ENCODE results near the gene IMP4.
A peak's percentile ranks its signal among the peaks of the same experiment; 100 is the strongest.

The IMP4 gene

DNA sequence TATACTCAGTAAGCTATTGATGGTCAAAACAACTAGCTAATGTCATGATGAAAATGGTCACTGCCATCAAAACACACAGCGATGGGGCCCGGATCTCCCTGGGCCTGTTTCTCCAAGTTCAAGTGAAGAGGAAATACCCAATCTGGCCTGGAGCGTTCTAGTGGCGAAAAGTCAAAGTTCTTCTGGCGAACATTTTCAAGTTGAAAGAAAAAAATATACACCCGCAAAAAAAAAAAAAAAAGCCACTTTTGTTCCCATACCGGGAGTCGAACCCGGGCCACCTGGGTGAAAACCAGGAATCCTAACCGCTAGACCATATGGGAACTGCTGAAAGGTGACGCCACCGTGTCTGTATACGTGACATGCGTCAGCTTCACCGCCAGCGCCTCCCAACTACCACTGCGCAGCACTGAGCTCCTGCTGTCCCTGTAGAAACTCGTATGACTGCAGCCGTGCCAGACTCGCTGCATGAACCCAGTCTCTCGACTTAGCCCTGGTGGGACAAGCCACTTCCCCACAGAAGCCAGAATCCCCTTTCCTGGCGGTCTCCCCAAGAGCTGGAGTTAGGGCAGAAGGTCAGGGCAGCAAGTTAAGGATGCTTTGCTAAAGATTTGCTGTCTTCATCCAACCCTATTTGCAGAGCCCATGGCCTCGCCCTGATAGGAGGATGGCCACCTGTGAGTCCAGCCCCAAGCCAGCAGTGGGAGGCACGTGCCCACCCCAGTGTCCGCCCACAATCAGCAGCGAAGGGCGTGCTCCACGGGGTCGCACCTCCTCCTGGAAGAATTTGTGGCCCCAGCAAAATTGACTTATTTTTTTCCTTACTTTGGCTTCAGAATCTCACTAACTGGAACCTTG, 5.6 kb upstream of the IMP4 start:
- DNase-seq: peak; percentile 60

DNA sequence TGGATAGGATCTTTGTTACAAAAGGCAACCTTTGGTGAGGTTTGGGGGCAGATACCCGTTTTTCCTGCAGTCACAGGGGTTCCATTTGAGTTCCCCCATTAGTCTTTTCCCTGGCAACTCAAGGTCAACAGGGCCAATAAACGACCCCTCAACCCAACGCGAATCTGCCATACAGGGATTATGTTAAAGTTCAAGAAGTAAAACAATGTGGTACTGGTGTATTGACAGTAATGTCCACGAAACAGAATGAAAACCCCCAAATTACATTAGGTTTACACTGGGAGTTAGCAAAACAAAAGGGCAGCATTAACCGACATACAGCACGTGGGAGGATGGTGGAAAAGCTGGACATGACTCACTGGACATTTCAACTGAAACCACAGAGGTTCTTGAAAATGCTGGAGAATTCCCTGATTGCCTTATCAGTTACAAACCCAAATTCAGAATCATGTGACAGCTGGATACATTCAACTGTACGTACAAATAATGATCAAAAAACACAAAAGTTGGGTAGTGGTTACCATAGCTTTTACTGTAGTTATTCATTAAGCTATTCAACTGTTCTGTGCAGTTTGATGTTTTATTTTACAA, 4.9 kb upstream of the IMP4 start:
- no peak for DNase-seq

DNA sequence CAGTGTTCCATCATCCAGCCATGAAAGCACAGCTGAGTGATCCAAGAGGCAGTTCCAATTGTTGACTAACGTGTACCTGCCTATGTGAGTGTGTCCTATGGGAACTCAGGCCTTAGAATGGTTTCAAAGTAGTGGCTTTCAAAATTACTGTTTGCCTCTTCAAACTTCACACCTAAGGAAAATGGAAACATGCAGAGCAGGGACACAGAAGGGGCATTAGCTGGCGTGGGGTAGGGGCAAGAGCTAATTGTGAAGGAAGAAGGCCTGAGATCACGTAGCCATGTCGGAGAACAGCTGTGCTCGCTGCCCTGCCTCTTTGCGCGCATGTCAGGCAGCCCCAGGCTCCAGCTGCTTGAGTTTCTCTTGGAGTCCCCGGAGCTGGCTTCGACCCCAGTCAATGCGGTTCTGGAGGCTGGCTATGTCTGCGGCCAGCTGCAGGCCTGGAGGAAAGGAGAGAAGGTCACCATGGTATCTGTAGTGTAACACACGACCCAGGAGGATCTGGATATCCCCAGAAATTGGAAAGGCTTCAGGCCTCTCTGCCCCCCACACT, 3.8 kb upstream of the IMP4 start:
- DNase-seq: no peak

DNA sequence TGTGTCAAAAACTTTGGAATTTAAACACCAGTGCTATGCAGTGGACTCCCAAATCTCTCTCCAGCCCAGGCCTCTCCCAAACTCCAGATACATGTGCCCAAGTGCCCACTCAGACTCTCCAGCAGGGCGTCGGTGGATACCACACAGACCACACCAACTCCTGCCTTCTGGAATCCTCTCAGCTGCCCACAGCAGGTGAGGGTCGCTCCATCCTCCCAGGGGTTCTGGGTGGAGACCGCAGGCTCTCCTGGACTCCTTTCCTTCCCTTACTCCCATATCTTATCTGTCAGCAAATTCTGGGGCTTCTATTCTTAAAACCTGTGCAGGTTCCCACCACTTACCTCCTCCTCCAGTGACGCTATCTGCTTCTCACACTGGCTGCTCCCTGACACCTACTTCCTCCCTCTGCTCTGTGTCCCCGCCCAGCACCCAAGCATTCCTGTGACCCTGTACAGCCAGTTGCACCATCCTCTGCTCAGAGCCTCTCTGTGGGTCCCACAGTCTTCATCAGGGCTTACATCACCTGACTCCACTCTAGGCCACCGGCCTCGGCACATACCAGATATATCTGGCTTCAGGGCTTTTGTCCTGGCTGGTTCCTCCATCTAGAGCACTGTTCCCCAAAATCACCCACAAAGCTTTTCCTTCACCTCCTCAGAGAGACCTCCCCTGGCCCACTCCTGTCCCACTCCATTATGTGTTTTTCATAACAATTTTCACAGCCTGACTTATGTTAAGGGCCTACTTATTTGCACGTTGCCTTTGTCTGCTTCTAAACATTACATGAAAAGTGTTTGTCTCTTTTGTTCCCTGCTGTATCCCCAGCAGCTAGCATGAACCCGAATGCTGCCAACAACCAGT, 2.6 kb upstream of the IMP4 start:
- no peak for DNase-seq

DNA sequence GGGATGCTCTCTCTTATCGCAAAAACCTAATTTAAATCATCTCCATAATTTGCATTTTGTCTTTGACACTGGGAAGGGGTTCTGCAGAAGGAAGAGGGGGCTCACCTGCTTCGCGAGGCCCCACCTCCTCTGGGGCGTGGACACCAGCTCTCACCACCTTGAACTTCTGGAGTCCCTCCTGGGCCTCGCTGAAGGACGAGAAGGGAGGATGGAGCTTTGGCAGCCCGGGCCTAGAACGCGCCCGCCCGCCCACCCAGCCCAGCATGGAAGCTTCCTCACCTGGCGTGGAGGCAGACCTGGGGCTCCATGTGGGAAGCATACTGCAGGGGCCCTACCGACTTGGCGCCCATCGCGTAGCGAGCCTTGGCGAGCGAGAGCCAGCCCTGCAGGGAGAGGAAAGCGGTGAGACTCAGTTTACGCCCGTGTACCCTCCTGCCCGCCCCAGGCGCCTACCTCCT, 1.1 kb upstream of the IMP4 start:
- peak; percentile 18 for DNase-seq

DNA sequence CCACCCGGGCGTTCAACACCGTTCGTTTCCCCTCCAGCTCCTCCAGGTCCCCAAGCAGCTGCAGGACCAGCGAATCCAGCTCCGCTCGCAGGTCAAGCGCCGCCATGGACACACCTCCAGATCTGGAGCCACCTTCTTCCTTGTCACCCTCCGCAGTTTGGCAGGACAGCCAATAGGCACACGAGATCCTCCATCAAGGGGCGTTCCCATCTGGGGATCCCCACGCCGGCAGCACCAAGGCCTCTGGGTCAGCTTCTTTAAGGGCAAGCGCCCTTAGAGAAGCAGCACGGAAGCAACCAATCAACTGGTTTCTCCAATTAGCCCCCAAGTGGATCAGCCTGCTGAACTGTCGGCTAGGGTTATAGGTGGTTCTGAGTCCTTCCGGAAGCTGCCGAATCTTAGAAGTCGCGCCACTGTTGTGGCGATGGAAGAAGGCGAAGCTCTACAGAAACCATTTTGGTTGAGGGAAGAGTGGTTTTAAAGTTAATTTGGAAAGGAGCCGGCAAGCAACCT, 621 bp upstream of the IMP4 start:
- DNase-seq: peak; percentile 93

DNA sequence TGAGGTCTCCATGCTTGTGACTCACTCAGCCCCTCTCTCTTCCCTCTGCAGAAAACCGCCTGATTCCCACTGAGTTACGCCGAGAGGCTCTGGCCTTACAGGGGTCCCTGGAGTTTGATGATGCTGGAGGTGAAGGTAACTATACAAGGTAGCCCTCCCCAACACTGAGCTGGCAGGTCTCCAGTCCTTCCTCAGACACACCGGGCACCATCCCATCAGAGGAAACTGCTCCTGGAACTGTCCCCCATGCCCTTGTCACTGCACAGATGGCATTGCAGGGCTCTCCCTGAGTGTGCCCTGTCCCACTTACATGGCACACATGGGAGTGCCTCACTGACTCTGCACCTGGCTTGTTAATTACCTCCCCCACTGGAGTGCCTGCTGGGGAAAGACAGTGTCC, 1.9 kb downstream of the IMP4 start:
- DNase-seq: no peak

DNA sequence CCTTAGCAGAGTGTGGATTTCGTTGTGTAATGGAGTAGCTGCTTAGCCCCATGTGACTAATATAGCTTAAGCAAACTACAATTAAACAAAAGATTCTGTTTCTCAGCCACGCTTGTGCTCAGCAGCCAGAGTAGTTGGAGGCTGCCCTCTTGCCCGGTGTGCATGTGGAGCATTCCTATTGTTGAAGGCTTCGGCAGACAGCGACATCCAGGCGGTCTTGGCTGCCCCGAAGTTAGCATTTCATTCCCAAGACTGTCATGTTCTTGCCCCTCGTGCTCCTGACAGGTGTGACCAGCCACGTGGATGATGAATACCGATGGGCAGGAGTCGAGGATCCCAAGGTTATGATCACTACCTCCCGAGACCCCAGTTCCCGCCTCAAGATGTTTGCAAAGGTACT, 2.4 kb downstream of the IMP4 start:
- no peak for DNase-seq

DNA sequence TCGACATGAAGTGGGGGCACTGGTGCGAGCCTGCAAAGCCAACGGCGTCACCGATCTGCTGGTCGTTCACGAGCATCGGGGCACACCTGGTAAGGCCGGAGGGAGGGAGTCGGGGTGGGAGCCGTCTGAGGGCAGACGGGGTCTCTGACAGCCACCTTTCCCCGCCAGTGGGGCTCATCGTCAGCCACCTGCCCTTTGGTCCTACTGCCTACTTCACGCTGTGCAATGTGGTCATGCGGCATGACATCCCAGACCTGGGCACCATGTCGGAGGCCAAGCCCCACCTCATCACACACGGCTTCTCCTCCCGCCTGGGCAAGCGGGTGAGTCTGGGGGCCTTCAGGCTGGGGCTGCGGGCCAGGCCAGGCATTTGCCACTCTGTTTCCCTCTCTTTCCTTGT, 2.9 kb downstream of the IMP4 start:
- no peak for DNase-seq

DNA sequence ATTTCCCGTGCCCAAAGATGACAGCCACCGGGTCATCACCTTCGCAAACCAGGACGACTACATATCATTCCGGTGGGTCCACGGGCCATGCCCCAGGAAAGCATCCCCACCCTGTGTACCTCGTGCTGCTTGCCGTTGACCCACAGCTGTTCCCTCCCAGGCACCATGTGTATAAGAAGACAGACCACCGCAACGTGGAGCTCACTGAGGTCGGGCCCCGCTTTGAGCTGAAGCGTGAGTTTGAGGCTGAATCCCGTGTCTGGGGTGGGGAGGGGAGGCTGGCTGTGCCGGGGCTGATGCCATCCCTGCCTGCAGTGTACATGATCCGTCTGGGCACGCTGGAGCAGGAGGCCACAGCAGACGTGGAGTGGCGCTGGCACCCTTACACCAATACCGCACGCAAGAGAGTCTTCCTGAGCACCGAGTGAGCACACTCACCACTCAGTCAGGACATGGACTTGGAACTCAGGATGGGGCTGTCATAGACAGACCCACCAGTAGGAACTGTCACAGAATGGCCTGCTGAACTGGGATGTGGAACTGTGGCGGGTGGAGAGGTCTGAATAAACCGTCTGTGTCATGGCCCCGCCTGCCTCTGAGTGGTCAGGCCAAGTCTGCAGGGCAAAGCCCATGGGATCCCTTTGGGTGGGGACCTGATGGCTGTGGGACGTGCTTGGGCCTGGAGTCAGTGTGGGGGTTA, 3.5 kb downstream of the IMP4 start:
- DNase-seq: no peak

DNA sequence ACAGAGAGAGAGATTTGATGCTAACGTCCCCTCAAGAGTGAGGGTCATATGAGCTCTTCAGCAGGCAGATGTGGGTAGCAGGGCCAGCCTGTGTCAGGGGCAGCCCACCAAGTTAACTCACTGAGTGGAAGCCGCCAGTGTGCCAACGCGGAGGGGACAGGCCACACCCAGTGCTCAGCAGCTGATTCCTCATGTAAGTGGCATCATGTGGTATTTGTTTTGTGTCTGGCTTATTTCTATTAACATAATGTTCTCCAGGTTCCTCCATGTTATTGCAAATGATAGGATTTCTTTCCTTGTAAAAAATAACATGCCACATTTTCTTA, 4.0 kb downstream of the IMP4 start:
- DNase-seq: no peak

DNA sequence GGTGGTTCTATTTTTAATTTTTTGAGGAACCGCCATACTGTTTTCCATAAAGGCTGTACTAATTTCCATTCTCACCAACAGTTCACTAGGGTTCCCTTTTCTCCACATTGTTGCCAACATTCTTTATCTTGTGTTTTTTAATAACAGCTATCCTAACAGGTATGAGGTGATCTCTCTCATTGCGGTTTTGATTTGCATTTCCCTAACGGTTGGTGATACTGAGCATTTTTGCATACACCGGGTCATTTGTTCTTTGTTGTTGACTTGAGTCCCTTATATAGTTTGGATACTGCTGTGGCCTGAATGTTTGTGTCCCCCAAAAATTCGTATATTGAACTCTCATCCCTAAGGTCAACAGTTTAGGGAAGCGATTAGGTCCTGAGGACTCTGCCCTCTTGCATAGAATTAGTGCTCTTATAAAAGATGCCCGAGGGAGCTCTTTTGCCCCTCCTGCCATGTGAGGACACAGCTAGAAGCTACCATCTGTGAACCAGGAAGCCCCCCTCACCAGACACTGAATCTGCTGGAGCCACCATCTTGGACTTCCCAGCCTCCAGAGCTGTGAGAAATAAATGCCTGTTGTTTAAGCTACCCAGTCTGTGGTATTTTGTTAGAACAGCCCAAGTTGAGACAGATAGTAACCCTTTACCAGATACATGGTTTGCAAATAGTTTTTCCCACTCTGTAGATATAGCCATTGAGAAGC, 4.7 kb downstream of the IMP4 start:
- no peak for DNase-seq

DNA sequence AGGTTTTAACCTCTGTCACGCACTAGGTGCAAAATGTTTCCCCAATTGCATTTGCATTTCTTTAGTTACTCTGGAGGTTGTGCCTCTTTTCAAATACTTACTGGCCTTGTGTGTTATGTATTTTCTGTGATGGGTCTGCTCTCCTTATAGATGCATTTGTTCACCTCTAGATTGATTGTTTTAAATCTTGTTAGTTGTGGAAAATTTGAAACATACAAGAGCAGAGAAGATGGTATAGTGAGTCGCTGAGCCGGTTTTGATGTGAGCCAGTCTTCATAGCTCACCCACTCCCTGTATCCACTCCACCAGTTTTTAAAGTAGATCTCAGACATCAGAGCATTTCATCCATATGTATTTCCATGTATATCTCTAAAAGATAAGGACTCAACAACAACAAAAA, 6.5 kb downstream of the IMP4 start:
- DNase-seq: no peak

DNA sequence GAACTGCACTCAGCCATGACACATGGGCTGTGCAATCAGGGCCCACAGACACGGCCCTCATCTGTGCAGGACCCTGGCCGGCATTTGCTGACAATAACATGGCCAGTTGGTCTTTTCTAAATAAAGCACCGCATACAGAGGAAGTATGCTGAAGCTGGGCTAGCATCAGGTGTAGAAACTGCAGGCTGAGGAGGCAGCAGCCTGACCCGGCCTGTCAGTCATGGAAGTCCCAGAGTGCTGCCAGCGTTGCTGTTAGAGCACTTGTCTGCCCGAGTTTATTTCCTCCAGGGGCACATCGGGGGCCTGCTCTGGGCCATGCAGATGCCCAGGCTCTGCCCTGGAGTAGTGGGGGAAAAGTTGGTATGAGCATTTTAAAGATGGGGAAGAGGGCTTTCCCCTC, 9.0 kb downstream of the IMP4 start:
- DNase-seq: no peak

DNA sequence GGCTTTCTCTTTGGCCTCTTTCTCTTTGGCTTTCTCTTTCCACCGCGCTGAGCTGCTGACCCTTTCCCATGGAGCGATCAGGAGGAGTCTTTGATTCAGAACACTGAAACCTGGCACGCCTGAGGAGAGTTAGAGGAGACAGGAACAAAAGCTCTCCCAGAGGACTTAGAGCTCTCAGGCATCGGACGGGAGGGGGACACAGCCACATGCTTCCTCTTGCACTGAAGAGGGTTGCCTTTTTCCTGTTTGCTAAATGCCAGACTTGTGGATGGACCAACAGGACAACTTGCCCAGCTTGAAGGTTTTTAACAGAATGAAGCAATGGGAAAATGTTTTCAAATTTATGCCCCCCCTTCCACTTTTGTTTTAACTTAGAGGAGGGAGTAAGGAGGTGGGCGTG, 9.5 kb downstream of the IMP4 start:
- DNase-seq: no peak

DNA sequence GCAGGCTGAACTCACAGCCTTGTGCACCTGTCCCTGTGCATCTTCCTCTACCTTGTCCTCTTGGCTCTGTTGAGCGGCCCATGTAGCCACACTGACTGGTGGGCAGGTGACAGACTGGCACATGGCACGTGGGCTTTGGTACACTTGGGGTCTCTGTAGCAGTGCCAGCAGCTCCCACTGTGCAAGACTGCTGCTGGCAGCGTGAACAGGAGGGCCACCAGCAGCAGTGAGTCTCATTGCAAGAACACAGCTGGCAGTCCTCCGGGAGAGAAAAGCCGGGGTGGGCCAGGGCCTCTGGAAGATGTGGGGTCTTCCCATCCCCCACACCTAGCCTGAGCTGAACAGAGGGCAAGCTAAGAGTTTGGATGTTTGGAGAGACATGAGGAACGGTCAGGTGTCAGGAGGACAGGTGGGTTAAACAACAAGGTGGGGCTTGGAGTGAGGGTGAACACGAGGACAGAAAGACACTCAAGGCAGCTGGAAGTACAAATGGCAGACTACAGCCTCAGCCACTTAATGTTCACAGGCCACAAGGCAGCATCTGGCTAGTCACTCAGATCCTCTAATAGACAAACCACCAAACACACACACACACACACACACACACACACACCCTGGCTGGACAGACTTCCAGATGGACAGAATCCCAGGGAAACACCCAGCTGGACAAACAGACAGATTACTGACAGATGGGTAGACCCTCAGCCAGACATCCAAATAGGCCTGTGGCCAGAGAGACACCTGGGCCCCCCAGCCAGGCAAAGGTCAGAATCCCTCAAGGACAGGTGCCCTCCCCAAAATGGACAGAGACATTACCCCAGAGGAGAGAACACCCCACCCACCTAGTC, 10.8 kb downstream of the IMP4 start:
- no peak for DNase-seq

DNA sequence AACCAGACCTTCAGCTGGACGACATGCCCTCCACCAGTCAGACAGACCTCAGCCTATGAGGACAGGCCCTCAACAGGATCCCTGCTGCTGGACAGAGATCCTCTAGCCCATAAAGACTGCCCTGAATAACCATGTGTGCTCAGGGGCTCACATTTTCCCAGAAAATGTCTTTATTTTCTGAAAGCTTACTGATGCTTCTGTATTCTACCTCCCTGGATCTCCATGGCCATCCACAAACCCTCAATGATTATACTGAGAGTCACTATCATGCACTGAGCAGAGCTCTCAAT, 11.4 kb downstream of the IMP4 start:
- DNase-seq: no peak

DNA sequence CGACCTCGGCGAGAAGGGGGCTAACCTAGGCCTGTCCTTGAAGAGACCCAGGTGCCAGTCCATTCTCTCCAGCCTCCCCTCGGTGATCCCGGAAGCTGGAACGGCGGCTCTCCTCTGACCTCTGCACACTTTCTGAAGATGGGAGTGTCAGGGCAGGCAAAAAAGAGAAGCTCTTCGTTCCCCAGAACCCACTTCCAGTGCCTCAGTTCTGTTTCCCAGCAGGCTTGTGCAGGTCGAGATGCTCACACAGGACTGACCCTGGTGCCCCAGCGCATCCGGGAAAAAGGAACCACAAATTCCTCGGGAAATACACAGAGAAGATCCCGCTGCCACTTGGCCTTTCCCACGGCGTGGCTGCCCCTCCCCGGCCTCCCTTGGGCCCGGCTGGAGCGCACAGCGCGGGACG, 12.5 kb downstream of the IMP4 start:
- DNase-seq: no peak

DNA sequence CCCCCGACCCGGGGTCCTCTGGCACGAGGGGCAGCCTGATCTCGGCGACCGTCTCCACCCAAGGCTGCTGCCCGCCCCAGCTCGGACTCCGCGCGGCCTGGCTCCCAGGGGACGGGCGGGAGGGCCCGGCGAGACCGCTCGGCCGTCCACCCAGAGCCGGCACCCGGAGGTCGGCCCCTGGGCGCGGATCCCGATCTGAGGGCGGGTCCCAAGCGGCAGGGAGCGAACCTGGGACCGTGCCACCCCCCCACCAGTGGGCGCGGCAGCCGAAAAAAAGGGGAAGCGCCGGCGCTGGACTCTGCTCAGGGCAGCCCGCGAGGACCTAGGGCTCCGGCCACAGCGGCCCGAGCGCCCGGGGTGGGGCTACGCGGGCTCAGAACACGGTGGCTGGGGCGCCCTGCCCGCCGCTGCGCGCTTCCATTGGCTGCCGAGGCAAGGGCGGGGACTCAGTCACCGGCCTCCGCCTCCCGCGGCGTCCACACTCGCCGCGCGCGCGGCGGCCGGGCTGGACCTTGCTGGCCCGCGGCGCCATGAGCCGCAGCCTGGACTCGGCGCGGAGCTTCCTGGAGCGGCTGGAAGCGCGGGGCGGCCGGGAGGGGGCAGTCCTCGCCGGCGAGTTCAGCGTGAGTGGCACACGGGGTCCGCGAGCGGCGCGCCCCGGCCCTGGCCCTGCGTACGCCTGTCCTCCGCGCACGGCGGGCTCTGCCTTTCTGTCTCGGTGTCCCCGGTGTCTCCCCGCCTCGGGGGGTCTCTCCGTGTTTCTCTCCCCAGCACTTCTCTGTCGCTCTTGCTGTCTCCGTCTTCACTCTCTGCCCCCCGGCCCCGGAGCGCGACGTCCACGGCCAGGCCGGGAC, 13.1 kb downstream of the IMP4 start, which contains the start of gene PTPN18:
Gene PTPN18 (plus strand): TSS at position 479 of the 854 bp plus-strand sequence. CDS start 52 bp downstream, at position 531.
- peak; percentile 62 for DNase-seq

DNA sequence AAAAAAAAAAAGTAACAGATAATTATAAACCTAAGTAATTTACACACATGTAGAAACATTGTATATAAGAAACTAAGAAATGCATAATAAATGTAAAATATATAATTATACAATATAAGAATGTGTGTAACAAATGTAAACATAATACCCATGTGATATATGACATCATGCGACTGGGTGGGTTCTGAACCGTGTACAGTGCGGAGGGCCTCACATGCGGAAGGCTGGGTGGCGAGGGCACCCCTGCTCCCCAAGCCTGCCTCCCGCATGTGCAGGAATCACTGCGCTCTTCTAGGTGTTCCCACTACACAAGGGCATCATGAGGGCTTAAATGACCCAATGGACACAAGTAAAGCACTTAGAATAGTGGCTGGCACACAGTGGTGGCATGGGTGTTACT, 15.2 kb downstream of the IMP4 start:
- DNase-seq: no peak
